Activated naive CD4-positive, alpha-beta T cell (primary cell): ENCODE measurements around the gene EVL.

Experiments used
- DNase-seq, 4 experiments: peaks; one replicate each; lab custom pipeline; 2025; lab: John Stamatoyannopoulos, UW

Gene EVL

DNA sequence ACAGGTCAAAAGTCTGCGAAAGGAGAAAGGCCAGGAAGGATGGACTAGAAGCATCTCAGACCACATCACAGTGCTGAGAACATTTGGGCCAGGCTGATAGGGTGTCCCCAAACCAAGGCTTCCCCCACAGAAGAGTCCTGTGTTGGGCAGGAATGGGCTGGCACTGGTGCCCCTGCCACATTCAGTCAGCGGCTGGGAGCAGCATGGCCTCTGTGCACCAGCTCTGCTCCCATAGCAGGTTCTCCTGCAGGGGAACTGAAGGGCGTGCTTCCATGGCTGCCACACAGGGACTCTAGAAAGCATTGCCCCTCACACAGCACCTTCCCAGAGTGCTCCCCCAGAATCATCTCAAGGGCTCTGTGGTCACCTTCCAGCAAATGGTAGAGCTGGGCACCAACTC is 17.5 kb downstream of the EVL start:
- no peak for DNase-seq

DNA sequence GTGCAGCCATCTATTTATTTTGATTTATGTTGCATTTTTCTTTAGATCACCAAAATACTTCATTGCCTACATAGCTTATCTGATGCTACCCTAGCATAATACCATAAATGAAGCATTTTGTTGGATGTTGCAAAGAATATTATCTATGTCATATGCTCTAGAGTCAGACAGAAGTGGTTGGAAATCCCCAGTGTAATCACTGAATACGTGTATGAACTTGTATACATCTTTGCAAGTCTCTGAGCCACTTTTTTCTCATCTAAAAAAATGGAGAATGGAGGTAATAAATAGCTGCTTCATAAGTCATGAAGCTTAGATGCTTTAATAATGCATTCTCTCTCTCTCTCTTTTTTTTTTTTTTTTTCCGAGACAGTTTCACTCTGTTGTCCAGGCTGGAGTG is 18.5 kb downstream of the EVL start:
- no peak for DNase-seq

DNA sequence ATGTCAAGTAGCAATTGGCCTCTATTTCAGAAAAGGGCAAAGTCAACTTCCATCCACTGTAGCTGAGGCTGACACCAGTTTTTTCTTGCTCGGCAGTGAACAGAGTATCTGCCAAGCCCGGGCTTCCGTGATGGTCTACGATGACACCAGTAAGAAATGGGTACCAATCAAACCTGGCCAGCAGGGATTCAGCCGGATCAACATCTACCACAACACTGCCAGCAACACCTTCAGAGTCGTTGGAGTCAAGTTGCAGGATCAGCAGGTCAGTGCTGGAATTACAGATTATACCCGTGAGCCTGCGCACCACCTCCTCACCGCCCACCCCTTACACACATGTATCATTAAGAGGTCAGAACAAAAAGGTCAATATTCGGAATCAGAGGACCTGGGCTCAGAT is 19.4 kb downstream of the EVL start:
- no peak for DNase-seq

DNA sequence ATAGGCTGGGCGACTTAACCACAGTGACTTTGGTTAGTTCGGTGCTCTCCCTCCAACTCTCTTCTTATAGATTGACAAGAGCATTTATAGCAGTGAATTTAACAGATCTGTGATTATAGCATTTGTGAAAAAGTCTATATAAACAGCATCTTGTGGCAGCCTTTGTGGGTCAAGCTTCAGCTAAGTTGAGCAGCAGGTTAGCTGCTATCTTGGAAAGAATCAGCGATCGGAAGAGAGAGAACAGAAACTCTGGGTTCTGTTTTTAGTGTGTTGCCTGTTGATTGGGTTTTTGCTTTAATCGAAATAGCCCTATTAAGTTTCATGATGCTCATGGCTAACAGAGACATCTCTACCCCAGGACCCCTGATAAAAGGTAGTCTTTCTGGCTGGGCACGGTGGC is 20.2 kb downstream of the EVL start:
- no peak for DNase-seq

DNA sequence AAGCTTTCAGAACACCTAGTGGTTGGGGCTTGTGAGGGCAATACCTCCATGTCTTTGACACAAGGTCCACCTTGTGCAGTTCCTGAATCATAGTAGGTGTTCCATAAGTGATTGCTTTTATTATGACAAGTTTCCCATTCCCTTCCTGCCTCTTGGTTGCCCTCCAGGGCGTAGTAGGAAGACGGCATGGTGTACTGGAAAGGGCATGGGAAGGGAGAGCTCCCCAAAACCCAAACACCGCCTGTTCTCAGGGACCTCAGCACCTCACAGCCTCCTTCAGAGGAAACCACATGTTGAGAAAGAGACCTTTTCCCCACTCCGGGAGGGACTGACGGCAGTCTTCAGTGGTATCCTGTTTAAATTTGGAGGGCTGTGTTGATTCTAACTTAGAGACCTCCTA is 21.1 kb downstream of the EVL start:
- no peak for DNase-seq

DNA sequence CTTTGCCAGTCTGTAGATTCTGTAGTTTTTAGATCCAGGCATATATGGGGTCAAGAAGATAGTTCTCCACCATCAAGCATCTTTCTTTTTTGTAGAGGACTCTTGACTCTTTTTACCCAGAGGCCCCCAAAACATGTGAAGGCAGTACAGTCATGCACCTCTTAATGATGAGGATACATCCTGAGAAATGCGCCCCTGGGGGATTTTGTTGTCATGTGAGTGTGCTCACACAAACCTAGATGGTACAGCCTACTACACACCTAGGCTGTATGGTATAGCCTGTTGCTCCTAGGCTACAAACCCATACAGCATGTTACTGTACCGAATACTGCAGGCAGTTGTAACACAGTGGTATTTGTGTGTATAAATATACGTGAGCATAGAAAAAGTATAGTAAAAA is 23.0 kb downstream of the EVL start:
- DNase-seq, result no peak

DNA sequence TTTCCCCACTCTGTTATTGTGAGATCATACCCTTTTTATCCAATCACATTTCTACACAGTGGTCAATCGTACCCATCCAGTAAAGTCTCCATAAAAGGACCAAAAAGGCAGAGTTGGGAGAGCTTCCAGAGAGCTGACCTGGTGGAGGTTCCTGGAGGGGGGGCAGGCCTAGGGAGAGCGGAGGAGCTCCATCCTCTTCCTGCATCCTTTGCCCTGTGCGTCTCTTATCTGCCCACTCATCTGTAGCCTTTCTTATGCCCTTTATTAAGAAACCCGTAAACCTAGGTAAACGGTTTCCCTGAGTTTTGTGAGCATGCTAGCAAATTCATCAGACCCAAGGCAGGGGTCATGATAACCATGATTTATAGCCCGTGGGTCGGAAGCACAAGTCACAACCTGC is 26.2 kb downstream of the EVL start:
- DNase-seq, result no peak

DNA sequence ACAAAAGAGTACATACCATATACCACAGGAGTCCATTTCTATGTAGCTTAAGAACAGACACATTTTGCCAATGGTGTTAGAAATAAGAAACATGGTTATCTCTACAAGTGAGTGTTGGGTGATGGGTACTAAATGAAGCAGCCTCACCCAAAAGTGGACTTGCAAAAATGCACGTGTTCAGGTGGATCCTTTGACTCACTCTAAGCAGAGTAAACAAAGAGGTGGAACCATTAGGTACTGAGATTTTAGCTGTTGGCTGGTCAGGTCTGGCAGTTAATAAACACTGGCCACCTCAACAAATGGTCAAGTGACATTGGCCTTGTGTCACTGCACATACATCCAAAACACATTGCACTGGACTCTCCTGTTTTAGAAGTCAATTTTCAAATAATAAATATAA is 27.6 kb downstream of the EVL start:
- DNase-seq, result no peak

DNA sequence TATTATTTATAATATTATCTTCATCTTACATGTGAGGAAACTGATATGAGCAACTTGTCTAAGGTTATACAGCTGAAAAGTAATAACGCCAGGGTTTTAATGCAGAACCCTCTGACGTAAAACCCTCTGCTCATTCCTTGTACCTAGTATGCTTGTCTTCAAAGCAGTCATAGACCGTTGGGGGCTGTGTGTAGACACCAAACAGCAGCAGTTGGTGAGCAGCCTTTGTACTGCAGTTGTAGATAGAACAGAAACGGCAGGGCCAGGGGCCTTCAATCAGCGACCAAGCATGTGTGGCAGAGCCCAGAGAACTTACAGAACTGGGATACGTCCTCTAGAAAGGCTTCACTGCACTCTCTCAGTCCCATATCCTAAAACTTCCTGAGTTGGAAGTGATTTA is 28.1 kb downstream of the EVL start:
- DNase-seq, result no peak

DNA sequence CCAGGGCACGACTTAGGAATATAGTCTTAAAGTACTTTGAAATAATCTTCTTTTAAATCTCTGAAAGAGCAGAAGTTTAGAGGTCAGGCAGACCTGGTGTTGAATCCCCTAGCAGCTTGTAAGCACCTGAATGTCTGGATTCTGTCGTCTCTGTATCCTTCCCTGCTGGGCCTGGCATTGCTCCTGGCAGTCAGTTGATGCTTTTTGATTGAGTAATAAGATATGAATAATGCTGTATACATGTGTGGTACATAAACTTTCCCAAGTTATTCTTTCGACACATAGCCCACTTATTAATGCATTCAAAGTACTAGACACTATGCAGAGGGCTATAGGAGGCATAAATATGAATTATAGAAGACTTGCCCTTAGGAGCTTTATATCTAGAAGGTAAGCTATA is 31.4 kb downstream of the EVL start:
- DNase-seq, result no peak

DNA sequence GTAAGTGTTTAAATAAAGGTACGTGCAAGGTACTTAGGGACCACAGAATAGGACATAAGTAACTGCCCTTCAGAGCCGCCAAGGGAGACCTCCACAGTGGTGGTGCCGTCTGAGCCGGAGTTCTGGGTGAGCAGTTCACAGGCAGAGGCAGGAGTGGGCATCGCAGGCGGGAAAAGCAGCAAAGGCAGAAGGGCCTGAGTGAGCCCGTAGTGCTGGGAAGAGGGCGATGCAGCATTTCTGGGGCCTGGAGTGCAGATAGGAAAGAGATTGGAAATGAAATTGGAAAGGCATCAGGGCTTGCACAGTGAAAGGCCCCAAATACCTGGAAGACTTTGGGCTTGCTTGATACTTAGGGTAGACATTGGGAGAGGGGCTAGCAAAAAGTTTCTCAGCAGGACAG is 32.9 kb downstream of the EVL start:
- no peak for DNase-seq

DNA sequence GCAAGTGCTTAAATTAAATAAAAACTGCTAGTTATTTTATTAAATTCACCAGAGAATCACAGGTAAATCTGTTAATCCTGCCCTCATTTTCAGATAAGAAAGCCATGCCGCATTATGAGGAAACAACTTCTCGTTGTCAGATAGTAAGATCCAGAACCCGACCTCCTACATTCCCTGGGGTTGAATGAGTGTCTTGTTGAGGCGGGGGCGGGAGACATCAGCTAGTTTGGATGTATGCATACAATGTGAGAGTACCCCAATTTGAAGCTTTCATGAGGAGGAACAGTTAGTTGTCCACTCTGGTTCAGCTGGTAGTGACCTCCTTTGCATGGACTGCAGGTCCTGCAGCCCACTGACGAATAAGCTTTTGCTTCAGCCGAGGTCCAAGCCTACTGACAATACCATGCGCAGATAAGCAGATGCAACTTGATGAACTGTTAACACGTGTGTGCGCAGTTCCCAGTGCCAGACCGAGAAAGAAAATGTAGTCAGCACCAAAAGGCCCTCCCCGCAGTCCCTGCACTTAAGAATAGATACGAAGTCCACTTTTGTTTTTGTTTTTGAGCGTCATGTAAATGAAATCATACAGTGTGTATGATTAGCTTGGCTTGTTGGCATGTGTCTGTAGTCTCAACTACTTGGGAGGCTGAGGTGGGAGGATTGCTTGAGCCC is 34.9 kb downstream of the EVL start:
- no peak for DNase-seq

DNA sequence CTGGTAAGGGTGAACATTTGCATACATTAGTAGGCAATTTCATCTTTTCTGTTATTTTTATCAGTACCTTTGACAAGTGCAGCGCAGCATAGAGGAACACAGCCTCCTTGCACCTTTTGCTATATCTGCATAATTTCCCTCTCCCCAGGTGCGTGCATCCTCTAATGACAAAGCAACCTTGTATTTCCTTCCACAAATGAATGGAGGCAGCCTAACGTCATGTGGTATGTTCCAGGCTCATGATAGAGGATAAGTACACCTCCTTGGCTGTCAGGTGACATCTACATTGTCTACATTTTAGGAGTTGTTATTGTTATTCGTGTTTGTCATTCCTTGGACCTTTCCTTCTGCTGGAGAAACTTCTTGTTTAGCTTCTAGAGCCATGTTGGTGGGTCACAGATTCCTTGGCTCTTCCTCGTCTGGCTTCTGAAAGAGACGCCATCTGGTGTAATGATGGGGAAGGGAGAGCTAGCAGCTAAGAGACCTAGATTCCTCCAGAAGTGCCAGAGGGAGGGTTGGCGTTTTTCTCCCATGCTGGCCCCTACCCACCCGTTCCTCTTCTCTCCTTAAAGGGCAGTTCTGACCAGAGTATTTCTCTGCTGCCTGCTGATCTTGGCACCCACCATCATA is 37.0 kb downstream of the EVL start:
- no peak for DNase-seq

DNA sequence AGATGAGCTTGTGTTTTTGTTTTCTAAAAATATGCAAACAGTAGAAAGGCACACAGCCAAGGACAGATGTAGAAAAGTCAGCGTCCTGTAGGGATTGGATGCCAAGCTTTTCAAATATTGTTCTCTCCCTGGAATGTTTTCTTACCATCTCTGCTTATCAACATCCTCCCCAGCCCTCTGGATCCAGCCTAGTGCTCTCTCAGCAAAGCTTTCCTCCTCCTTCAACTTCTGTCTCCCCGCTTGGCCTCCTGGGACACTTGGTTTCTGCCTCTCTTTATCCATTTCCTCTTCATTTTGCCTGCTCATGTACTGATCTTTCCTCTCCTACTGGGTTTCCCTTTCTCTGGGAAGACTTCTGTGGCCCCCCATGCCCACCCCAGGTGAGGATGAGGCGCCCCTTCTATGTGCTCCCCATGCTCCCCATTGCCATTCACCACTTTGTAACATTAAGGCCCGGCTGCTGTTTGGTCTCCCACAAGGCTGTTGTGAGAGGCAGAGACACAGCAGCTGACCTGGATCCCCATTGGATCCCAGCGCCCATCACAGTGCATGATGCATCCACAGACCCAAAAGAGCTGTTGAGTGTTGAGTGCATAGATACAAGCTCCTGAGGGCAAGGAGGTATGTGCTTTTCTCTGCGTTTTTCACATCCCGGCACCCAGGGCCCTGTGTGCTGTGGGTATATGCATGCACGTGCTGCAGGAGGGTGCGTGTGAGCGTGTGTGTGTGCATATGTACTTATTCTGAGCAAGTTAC is 38.2 kb downstream of the EVL start:
- DNase-seq, result no peak

DNA sequence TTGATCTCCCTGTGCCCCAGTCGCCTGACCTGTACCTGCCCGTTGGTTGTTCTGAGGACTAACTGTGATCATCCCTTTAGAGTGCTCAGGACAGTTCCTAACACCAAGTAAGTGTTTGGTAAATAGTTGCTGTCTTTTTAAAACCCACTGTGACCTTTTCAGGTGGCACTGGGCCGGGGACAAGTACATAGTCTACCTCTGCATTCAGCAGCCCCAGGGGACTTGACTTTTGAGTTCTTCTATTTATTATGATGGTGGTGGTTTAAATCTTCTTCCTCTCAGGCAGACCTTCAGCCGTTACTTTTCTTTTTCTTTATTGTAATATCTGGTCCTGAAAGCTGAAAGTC is 38.8 kb downstream of the EVL start:
- DNase-seq, result no peak

DNA sequence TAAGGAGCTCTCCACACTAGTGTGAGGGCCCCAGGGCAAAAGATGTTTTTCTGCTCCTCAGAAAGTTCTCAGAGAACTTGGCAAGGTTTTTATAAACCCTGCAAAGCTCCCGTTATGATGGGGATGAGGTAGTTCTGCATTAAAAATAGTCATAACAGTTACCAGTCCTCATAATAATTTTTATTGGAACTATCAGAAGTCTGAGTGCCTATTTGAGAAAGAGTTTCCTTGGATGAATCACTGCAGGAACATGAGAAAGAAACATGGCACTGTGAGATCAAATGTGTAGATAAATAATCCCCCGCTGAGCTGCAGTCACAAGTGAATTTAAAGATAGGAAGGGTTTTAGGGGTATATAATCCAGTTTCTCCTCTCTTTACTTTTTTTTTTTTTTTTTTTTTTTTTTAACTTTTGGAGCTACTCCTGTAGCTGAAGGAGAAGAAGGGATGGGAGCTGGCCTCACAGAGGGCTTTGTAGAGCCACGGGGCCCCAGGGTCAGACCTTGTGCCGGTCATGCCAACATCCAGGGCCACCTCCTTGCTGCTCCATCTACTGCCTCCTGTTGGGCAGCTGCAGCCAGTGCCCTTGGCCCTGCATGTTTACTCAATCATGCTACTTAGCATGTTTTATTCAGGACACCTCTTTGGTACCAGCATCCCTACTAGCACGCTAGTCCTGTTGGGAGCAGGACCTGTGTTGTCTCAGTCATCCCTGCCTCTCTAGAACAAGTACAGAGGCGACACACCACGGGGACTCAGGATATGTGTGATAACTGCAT is 39.5 kb downstream of the EVL start:
- DNase-seq, result no peak

DNA sequence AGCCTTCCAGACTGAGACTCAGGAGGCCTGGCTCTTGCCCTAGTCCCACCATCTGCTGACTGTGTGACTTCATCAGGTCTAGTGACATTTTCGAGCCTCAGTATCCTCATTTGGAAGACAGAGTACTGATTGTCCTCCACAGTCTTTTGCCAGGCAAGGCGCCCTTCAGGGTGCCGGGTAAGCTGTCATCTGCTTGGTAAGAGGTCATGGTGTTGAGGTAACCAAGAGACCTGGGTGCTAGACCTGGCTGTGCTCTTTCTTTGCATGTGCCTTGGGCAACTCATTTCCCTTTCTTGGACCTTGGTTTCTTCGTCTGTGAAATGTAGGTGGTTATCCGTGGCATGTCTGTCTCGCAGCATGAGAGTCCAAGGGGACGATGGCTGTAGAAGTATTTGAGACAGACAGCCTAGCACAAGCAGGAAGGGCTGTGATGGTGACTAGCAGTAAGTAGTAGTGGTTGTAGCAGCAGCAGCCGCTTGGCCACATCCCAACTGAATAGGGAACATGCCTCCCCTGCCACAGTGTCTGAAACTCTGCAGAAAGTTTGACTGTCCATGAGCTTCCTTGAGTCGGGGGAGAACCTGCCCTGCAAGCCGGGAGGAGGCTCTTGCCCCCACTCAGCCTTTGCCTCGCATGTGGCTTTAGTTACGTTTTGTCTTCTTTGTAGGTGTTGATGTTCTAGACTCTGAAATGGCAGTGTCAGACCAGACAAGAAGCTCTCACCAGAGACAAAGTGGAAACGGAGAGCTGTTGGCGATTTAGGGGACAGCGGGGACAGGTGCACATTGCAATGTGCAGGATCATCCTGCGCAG is 40.3 kb downstream of the EVL start:
- DNase-seq, result no peak

DNA sequence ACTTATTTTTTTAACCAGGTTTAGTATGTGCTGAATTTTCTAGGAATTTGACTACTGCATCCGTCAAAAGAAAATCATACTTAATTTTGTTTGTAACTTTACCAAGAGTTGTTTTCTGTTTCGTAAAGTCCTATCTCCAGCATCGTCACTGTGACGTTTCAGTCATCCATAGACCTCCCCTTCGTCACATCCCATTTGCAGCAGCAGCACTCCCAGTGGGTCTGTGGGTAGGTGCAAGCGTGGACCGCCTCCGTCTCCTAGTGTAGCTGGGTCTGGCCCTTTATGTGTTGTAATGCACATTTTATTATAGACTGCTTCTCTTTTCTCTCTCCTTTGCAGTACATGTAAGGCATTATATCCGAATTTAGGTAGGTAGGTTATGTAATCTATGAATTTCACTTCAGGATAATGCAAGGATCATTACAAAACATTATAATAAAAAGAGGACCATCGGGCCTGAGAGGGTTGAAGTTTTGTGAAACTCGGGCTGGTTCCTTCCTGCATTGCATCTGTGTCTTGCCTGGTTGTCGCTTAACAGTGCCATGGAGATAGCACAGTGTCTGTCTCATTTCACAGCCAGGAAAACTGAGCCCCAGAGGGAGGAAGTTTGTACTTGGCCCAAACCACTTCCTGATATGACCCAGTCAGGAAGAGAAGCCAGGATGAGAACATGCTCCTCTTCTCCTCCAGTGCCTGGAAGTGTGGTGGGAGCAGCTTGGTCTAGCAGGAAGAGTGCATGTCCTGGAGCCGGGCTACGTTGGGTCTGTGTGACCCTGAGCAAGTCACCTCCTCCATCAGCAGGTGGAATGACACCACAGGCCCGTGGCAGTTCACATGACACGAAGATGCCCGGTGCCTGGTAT is 41.3 kb downstream of the EVL start:
- DNase-seq, result peak in 1 of 4 experiments; percentile 15

DNA sequence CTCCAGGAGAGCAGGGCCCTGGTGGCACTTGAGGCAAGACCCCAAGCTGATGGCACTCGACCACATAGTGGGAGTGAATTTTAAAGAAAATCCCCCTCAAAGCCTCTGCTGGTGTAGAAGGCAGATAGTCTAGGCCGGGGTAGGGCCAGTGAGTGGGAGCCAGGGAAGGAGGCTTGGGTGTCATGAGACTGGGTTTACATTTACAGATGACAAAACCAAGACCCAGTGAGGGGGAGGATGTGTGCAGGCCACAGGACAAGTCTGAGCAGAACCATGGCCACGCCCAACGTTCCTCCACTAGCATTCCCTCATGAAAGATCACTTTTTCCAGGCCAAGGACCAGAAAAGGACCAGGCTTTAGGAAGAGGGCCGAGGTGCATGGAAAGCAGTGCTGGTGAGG is 42.0 kb downstream of the EVL start:
- no peak for DNase-seq

DNA sequence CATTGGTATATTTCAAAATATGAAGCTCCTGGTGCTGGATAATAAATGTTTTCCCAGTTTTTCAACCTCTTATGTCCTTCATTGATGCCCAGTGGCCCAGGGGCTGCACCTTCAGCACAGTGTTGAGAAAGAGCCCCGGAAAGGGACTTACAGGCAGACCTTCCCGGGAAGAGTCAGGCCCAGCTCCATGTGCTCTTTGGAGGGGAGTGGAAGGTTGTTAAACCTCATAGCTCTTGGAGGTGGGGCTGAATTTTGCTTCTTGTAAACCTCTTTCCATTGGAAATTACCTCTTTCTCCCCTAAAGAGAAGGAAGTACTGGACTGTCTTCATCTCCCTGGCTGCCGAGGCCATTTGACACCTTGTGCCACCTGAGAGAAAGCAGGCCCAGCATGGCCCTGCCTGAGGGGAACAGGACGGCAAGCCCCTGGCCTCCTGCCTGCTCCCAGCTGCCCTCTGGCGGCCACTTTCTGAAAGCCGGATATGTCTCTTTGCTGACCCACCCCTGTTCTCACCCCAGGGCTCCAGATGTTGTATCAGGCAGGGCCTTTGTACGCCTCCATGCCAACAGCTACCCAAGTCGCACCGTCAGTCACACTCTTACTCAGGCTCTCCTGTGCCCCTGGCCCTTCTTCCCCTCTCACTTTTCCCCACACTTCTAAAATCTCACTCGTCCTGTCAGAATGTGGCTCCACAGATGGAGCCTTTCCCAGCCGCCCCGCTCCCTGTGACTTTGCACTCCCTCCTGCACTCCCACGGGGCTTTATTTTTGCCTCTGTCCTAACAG is 43.0 kb downstream of the EVL start:
- DNase-seq, result peak; percentile 78 to 87 (median 82)
